Myocyte (in vitro differentiated cells): Measurements from ENCODE around the gene PRKG1. TPM values are rescaled to one million over a fixed set of nuclear protein-coding genes. Genes with fewer than 3 reads are reported as not detected.

Experiments
- DNase-seq: peaks from one replicate; pipeline ENCODE4 v3.0.0-alpha.2; 2012; ENCODE audit warnings: low read depth
- total RNA-seq: library from RNA; depleted of rRNA; stranded (reverse); fragments of >200 nt; gene quantifications from 2 replicates; pipeline ENCODE4 v1.2.3, GENCODE V29; 2014

Gene PRKG1
- total RNA-seq, 1 donor from 2014 or later = 26.7 TPM

- no peak for DNase-seq
Measured at GRCh38 chr10:51789118-51789517, 714.8 kb downstream of the PRKG1 start.

GRCh38 chr10:51789903-51790302, 715.6 kb downstream of the PRKG1 start:
- DNase-seq = no peak

GRCh38 chr10:51792678-51793077, 718.4 kb downstream of the PRKG1 start:
- no peak for DNase-seq

- no peak for DNase-seq
Measured at GRCh38 chr10:51800121-51800520, 725.8 kb downstream of the PRKG1 start.

GRCh38 chr10:51800725-51801424, 726.6 kb downstream of the PRKG1 start:
- DNase-seq = no peak

- no peak for DNase-seq
Measured at GRCh38 chr10:51802030-51802429, 727.7 kb downstream of the PRKG1 start.

- DNase-seq = no peak
Measured at GRCh38 chr10:51804866-51805265, 730.6 kb downstream of the PRKG1 start.

GRCh38 chr10:51806079-51806835, 732.0 kb downstream of the PRKG1 start:
- DNase-seq = no peak

GRCh38 chr10:51808187-51808586, 733.9 kb downstream of the PRKG1 start:
- no peak for DNase-seq

GRCh38 chr10:51815723-51816122, 741.4 kb downstream of the PRKG1 start:
- DNase-seq = no peak

GRCh38 chr10:51821045-51821444, 746.8 kb downstream of the PRKG1 start:
- DNase-seq = no peak

GRCh38 chr10:51821745-51822144, 747.5 kb downstream of the PRKG1 start:
- no peak for DNase-seq

- peak; percentile 67 for DNase-seq
Measured at GRCh38 chr10:51832652-51833383, 758.5 kb downstream of the PRKG1 start.

- DNase-seq = no peak
Measured at GRCh38 chr10:51834548-51834947, 760.3 kb downstream of the PRKG1 start.

GRCh38 chr10:51838471-51838870, 764.2 kb downstream of the PRKG1 start:
- no peak for DNase-seq

- DNase-seq = no peak
Measured at GRCh38 chr10:51843966-51844365, 769.7 kb downstream of the PRKG1 start.

- DNase-seq = no peak
Measured at GRCh38 chr10:51846856-51847506, 772.7 kb downstream of the PRKG1 start.

- DNase-seq = no peak
Measured at GRCh38 chr10:51852297-51852696, 778.0 kb downstream of the PRKG1 start.

- no peak for DNase-seq
Measured at GRCh38 chr10:51857305-51857704, 783.0 kb downstream of the PRKG1 start.

- peak; percentile 64 for DNase-seq
Measured at GRCh38 chr10:51860257-51860656, 786.0 kb downstream of the PRKG1 start.

GRCh38 chr10:51861051-51861450, 786.8 kb downstream of the PRKG1 start:
- no peak for DNase-seq

GRCh38 chr10:51861731-51862130, 787.4 kb downstream of the PRKG1 start:
- peak; percentile 85 for DNase-seq
